Measurements from ENCODE around the gene ASIC2. TPM values are rescaled to one million over a fixed set of nuclear protein-coding genes. Genes with fewer than 3 reads are reported as not detected.

ASIC2 gene
- total RNA-seq, 1 experiment from 2014 or later: not detected

- no peak for DNase-seq (ENCODE audit: low spot score)
These were observed 221.4 kb downstream of the ASIC2 start for GRCh38 chr17:33071656-33072055.

GRCh38 chr17:33057564-33057963, 235.5 kb downstream of the ASIC2 start:
- DNase-seq (ENCODE audit: low spot score): no peak

- DNase-seq (ENCODE audit: low spot score): no peak
These were observed 236.5 kb downstream of the ASIC2 start for GRCh38 chr17:33056399-33057146.

GRCh38 chr17:33055746-33056145, 237.3 kb downstream of the ASIC2 start:
- no peak for DNase-seq (ENCODE audit: low spot score)

- DNase-seq (ENCODE audit: low spot score): no peak
These were observed 237.9 kb downstream of the ASIC2 start for GRCh38 chr17:33055171-33055611.

GRCh38 chr17:33054412-33054811, 238.7 kb downstream of the ASIC2 start:
- DNase-seq (ENCODE audit: low spot score): no peak

GRCh38 chr17:33053676-33054075, 239.4 kb downstream of the ASIC2 start:
- DNase-seq (ENCODE audit: low spot score): no peak

GRCh38 chr17:33052856-33053255, 240.2 kb downstream of the ASIC2 start:
- DNase-seq (ENCODE audit: low spot score): no peak

- no peak for DNase-seq (ENCODE audit: low spot score)
These were observed 242.4 kb downstream of the ASIC2 start for GRCh38 chr17:33050611-33051140.

- peak; percentile 19 for DNase-seq (ENCODE audit: low spot score)
These were observed 243.2 kb downstream of the ASIC2 start for GRCh38 chr17:33049781-33050414.

- no peak for DNase-seq (ENCODE audit: low spot score)
These were observed 246.5 kb downstream of the ASIC2 start for GRCh38 chr17:33046361-33047255.

GRCh38 chr17:33045216-33045615, 247.9 kb downstream of the ASIC2 start:
- no peak for DNase-seq (ENCODE audit: low spot score)

GRCh38 chr17:33044771-33045170, 248.3 kb downstream of the ASIC2 start:
- DNase-seq (ENCODE audit: low spot score): no peak

- no peak for DNase-seq (ENCODE audit: low spot score)
These were observed 252.6 kb downstream of the ASIC2 start for GRCh38 chr17:33040461-33040860.

- DNase-seq (ENCODE audit: low spot score): peak; percentile 7
These were observed 253.2 kb downstream of the ASIC2 start for GRCh38 chr17:33039874-33040273.

GRCh38 chr17:33038740-33039139, 254.4 kb downstream of the ASIC2 start:
- DNase-seq (ENCODE audit: low spot score): no peak

- DNase-seq (ENCODE audit: low spot score): no peak
These were observed 259.9 kb downstream of the ASIC2 start for GRCh38 chr17:33033176-33033575.

- DNase-seq (ENCODE audit: low spot score): no peak
These were observed 264.3 kb downstream of the ASIC2 start for GRCh38 chr17:33028778-33029177.

GRCh38 chr17:33028061-33028460, 265.0 kb downstream of the ASIC2 start:
- DNase-seq (ENCODE audit: low spot score): no peak

- DNase-seq (ENCODE audit: low spot score): no peak
These were observed 268.2 kb downstream of the ASIC2 start for GRCh38 chr17:33024688-33025486.

- DNase-seq (ENCODE audit: low spot score): no peak
These were observed 269.3 kb downstream of the ASIC2 start for GRCh38 chr17:33023790-33024189.

Measured in A172 (cell line).